Tibial nerve (tissue), 4 donors: ENCODE data around the gene PDK4. TPM values are rescaled to one million over a fixed set of nuclear protein-coding genes. Genes with fewer than 3 reads are reported as not detected.

Source experiments
- DNase-seq, 2 donors: peaks; one replicate each; pipeline ENCODE4 v3.0.0-alpha.2; 2019; ENCODE audit warnings: low spot score in 2 of 2
- H3K27ac ChIP-seq, 4 donors: fragments of 200-600 bp; sonication (generic) in 3 of 4; one replicate each; pipeline ENCODE4 v1.5.1; 2017 to 2019; ENCODE audit warnings: mild to moderate bottlenecking in 1 of 4
- H3K27me3 ChIP-seq, 2 donors: fragments of 200-600 bp; sonication (generic) in 1 of 2; one replicate each; pipeline versions ENCODE4 v1.5.1 to v1.6.0; 2017 to 2019
- H3K36me3 ChIP-seq, 3 donors: fragments of 200-600 bp; sonication (generic); one replicate each; pipeline ENCODE4 v1.5.1; 2018 to 2019
- H3K4me1 ChIP-seq, 4 donors: fragments of 200-600 bp; sonication (generic) in 3 of 4; one replicate each; pipeline ENCODE4 v1.5.1; 2017 to 2019
- H3K4me3 ChIP-seq, 4 donors: fragments of 200-600 bp; sonication (generic) in 3 of 4; one replicate each; pipeline ENCODE4 v1.5.1; 2017 to 2019; ENCODE audit warnings: mild to moderate bottlenecking in 1 of 4, moderate library complexity in 1 of 4
- H3K9me3 ChIP-seq, 4 donors: fragments of 200-600 bp; sonication (generic) in 3 of 4; one replicate each; pipeline ENCODE4 v1.5.1; 2017 to 2019
- EP300 ChIP-seq, 2 donors: sonication (generic); formaldehyde crosslinking; IDR thresholded peaks; one replicate each; pipeline ENCODE4 v1.6.1; 2017; ENCODE audit warnings: antibody characterized with exemption in 2 of 2, mild to moderate bottlenecking in 1 of 2
- POLR2A ChIP-seq, 2 donors: fragments of 450-650 bp; IDR thresholded peaks; one replicate each; pipeline ENCODE4 v1.6.1; 2017; ENCODE audit warnings: antibody characterized with exemption in 2 of 2, mild to moderate bottlenecking in 2 of 2, moderate library complexity in 2 of 2
- WGBS, 2 donors: methylation state at CpG; one replicate each; pipeline ENCODE4 v1.1.5; 2018; 5-methylcytosine and 5-hydroxymethylcytosine counted together
- total RNA-seq, 4 donors: library from RNA; depleted of rRNA; stranded (reverse); fragments of >200 nt; gene quantifications; one replicate each; pipeline ENCODE4 v1.1.0, GENCODE V29; 2016
- TF ChIP-seq, protein P1 (sequence below), 5 experiments: fragments of 200-600 bp in 3 of 5; fragments of 450-650 bp in 2 of 5; sonication (generic) in 3 of 5; IDR thresholded peaks; one replicate each; pipeline ENCODE4 v1.5.1; 2016 to 2019; ENCODE audit warnings: antibody characterized with exemption in 5 of 5, mild to moderate bottlenecking in 3 of 5, moderate library complexity in 2 of 5

Gene PDK4
- total RNA-seq, 4 donors from 2014 or later: 490 to 939 (median 827) TPM

GRCh38 chr7:95549818-95550529 is 46.3 kb downstream of the PDK4 start:
- WGBS, 2 donors: 1 to 5% methylated on average over 6 of the region's 6 CpGs
- Histone ChIP-seq H3K9me3 (no peaks in the 10 kb centered on the region), H3K4me1 (peaks cover 8 to 90% (median 68%) of the 10 kb centered on the region in 4 donors), H3K27me3 (no peaks in the 10 kb centered on the region), H3K27ac (peak overlapping the region; percentile 90 to 98 (median 94)), H3K36me3 (no peaks in the 10 kb centered on the region), H3K4me3 (peak overlapping the region in 2 of 4 donors; percentile 27 to 28)
- peak; percentile 94 to 99 for DNase-seq
- peak; percentile 82 to 83 for TF ChIP-seq POLR2A (IDR thresholded peaks at IDR 0.05)
- TF ChIP-seq, protein P1, sequence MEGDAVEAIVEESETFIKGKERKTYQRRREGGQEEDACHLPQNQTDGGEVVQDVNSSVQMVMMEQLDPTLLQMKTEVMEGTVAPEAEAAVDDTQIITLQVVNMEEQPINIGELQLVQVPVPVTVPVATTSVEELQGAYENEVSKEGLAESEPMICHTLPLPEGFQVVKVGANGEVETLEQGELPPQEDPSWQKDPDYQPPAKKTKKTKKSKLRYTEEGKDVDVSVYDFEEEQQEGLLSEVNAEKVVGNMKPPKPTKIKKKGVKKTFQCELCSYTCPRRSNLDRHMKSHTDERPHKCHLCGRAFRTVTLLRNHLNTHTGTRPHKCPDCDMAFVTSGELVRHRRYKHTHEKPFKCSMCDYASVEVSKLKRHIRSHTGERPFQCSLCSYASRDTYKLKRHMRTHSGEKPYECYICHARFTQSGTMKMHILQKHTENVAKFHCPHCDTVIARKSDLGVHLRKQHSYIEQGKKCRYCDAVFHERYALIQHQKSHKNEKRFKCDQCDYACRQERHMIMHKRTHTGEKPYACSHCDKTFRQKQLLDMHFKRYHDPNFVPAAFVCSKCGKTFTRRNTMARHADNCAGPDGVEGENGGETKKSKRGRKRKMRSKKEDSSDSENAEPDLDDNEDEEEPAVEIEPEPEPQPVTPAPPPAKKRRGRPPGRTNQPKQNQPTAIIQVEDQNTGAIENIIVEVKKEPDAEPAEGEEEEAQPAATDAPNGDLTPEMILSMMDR (IDR thresholded peaks at IDR 0.05): peak in 2 of 5 experiments; percentile 14 to 30
- TF ChIP-seq EP300 (IDR thresholded peaks at IDR 0.05): peak; percentile 100

- WGBS, 2 donors: 34 to 36% methylated on average over 6 of the region's 6 CpGs
- no peak for DNase-seq
- no peaks in the 10 kb centered on the region for H3K27me3 ChIP-seq
- no peak for TF ChIP-seq EP300 (IDR thresholded peaks at IDR 0.05)
- no peak for TF ChIP-seq POLR2A (IDR thresholded peaks at IDR 0.05)
- TF ChIP-seq, protein P1 (IDR thresholded peaks at IDR 0.05): no peak
- H3K36me3 ChIP-seq: no peaks in the 10 kb centered on the region
- H3K27ac ChIP-seq: peak overlapping the region; percentile 64 to 98 (median 83)
- H3K9me3 ChIP-seq: no peaks in the 10 kb centered on the region
- peaks cover 8 to 79% (median 60%) of the 10 kb centered on the region in 4 donors for H3K4me1 ChIP-seq
- H3K4me3 ChIP-seq: no peak overlapping the region
Measured at GRCh38 chr7:95547361-95548348, 48.7 kb downstream of the PDK4 start.

DNA sequence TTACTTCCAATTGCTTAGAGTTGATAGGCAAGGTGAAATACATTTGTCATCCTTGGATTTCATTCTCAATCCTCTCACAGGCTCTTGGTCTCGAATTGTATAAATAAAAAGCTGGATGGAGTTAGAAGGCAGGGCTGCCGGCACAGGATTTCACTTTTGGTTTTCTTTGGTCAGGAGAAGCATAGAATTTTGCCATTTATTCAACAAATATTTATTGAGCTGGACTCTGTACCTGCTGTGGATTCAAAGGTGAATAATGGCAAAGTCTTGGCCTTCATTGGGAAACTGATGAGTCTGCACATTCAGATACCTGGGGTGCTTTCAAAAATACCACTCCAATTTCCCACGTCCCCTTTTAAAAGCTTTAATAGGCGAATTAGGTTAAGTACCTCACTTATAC is 49.7 kb downstream of the PDK4 start:
- DNase-seq: no peak
- Histone ChIP-seq H3K9me3 (no peaks in the 10 kb centered on the region), H3K36me3 (no peaks in the 10 kb centered on the region), H3K4me1 (peaks cover 8 to 75% (median 57%) of the 10 kb centered on the region in 4 donors), H3K4me3 (peak overlapping the region in 1 of 4 donors; percentile 3), H3K27ac (peak overlapping the region; percentile 64 to 98 (median 83)), H3K27me3 (no peaks in the 10 kb centered on the region)
- no peak for TF ChIP-seq EP300 (IDR thresholded peaks at IDR 0.05)
- TF ChIP-seq, protein P1 (IDR thresholded peaks at IDR 0.05): peak in 1 of 5 experiments; percentile 15
- 60 to 73% methylated on average over 4 of the region's 4 CpGs for WGBS, 2 donors

- H3K27ac ChIP-seq: peak overlapping the region; percentile 64 to 98 (median 83)
- peak overlapping the region in 2 of 4 donors; percentile 4 to 39 for H3K4me3 ChIP-seq
- no peaks in the 10 kb centered on the region for H3K9me3 ChIP-seq
- no peaks in the 10 kb centered on the region for H3K27me3 ChIP-seq
- H3K36me3 ChIP-seq: no peaks in the 10 kb centered on the region
- TF ChIP-seq EP300 (IDR thresholded peaks at IDR 0.05) (no peak), POLR2A (IDR thresholded peaks at IDR 0.05) (no peak)
- TF ChIP-seq, protein P1 (IDR thresholded peaks at IDR 0.05): no peak
- WGBS, 2 donors: 60 to 74% methylated on average over 1 of the region's 1 CpG
- DNase-seq: no peak
- H3K4me1 ChIP-seq: peaks cover under 1 to 65% (median 48%) of the 10 kb centered on the region in 4 donors
Measured at GRCh38 chr7:95545673-95546072, 50.6 kb downstream of the PDK4 start.
